Mesothelial cell of epicardium (in vitro differentiated cells): ENCODE data around the gene AGBL2. TPM values are rescaled to one million over a fixed set of nuclear protein-coding genes. Genes with fewer than 3 reads are reported as not detected.
"Not testable (repeated sequence)": the region's sequence is repeated elsewhere in the genome, so short reads cannot be mapped to it uniquely, and the experiment has no call there.

Experiments used
- DNase-seq, 2 experiments: peaks; one replicate each; pipeline ENCODE4 v3.0.0; 2021; ENCODE audit warnings: low spot score in 2 of 2; ENCODE audit not compliant: unreplicated experiment in 2 of 2
- H3K27ac Mint-ChIP-seq: 2 replicates; pipeline ENCODE4 v1.8.0; 2021; ENCODE audit warnings: mixed read lengths
- H3K27me3 Mint-ChIP-seq: 2 replicates; pipeline ENCODE4 v1.8.0; 2021; ENCODE audit warnings: low read depth, mixed read lengths
- H3K36me3 Mint-ChIP-seq: 2 replicates; pipeline ENCODE4 v1.8.0; 2021; ENCODE audit warnings: mixed read lengths
- H3K4me1 Mint-ChIP-seq: 2 replicates; pipeline ENCODE4 v1.8.0; 2021; ENCODE audit warnings: mixed read lengths
- H3K4me3 Mint-ChIP-seq: 2 replicates; pipeline ENCODE4 v1.8.0; 2021; ENCODE audit warnings: mild to moderate bottlenecking, moderate library complexity, mixed read lengths
- H3K9me3 Mint-ChIP-seq: 2 replicates; pipeline ENCODE4 v1.8.0; 2021; ENCODE audit warnings: mixed read lengths
- CTCF ChIP-seq: fragments of 200-600 bp; sonication (generic); IDR thresholded peaks from one replicate; pipeline ENCODE4 v1.5.0; 2021; ENCODE audit warnings: antibody characterized with exemption; ENCODE audit not compliant: unreplicated experiment
- total RNA-seq: library from RNA; stranded (reverse); gene quantifications from 3 replicates; pipeline ENCODE4 v1.2.1, GENCODE V29; 2021

The AGBL2 gene
- total RNA-seq = 3.5 to 4.6 TPM (median 3.9 TPM) in 3 replicates

- TF ChIP-seq CTCF = no peak
- no peaks in the 10 kb centered on the region for H3K27me3 Mint-ChIP-seq
These were observed at the start of gene AGBL2 for GRCh38 chr11:47715082-47715669. Gene AGBL2, minus strand, starts transcription at chr11:47715369. Its CDS starts 719 bp downstream, at chr11:47714650.

GRCh38 chr11:47759291-47759690, 44.1 kb upstream of the AGBL2 start:
- H3K4me1 Mint-ChIP-seq, H3K4me3 Mint-ChIP-seq: not testable (repeated sequence)

More at GRCh38 chr11:47715082-47715669, at the start of gene AGBL2:
- H3K27ac Mint-ChIP-seq = peak within 1 kb of the TSS; percentile 87
- peak within 1 kb of the TSS; percentile 98 for H3K4me3 Mint-ChIP-seq
- DNase-seq = peak; percentile 53 to 73
- H3K36me3 Mint-ChIP-seq = peaks cover 10% of the 10 kb centered on the region
- H3K4me1 Mint-ChIP-seq = peaks cover 6% of the 10 kb centered on the region
- no peaks in the 10 kb centered on the region for H3K9me3 Mint-ChIP-seq

GRCh38 chr11:47756208-47756607, 41.0 kb upstream of the AGBL2 start:
- Mint-ChIP-seq H3K27me3 (no peaks in the 10 kb centered on the region), H3K9me3 (no peaks in the 10 kb centered on the region), H3K27ac (no peak overlapping the region), H3K36me3 (peaks cover 65% of the 10 kb centered on the region), H3K4me3 (no peak overlapping the region), H3K4me1 (no peaks in the 10 kb centered on the region)
- DNase-seq = no peak
- no peak for TF ChIP-seq CTCF

More at GRCh38 chr11:47759291-47759690, 44.1 kb upstream of the AGBL2 start:
- H3K36me3 Mint-ChIP-seq = peaks cover 48% of the 10 kb centered on the region
- H3K27me3 Mint-ChIP-seq, H3K9me3 Mint-ChIP-seq, H3K27ac Mint-ChIP-seq, DNase-seq: not testable (repeated sequence)

- Mint-ChIP-seq H3K4me3 (no peak overlapping the region), H3K27ac (no peak overlapping the region), H3K27me3 (no peaks in the 10 kb centered on the region), H3K36me3 (peaks cover 47% of the 10 kb centered on the region), H3K9me3 (peaks cover 7% of the 10 kb centered on the region), H3K4me1 (no peaks in the 10 kb centered on the region)
- TF ChIP-seq CTCF = no peak
- no peak for DNase-seq
These were observed 35.6 kb upstream of the AGBL2 start for GRCh38 chr11:47750725-47751124.

GRCh38 chr11:47742494-47742893, 27.3 kb upstream of the AGBL2 start:
- not testable (repeated sequence) for H3K27me3 Mint-ChIP-seq, H3K4me3 Mint-ChIP-seq, H3K27ac Mint-ChIP-seq, H3K4me1 Mint-ChIP-seq, DNase-seq, H3K9me3 Mint-ChIP-seq
- H3K36me3 Mint-ChIP-seq = peaks cover 47% of the 10 kb centered on the region

- DNase-seq, H3K27me3 Mint-ChIP-seq, H3K4me3 Mint-ChIP-seq, H3K27ac Mint-ChIP-seq, H3K9me3 Mint-ChIP-seq, H3K4me1 Mint-ChIP-seq: not testable (repeated sequence)
- H3K36me3 Mint-ChIP-seq = peaks cover 36% of the 10 kb centered on the region
These were observed 22.6 kb upstream of the AGBL2 start for GRCh38 chr11:47737817-47738216.

GRCh38 chr11:47732271-47732670, 17.1 kb upstream of the AGBL2 start:
- H3K36me3 Mint-ChIP-seq = peaks cover 56% of the 10 kb centered on the region
- H3K27ac Mint-ChIP-seq = no peak overlapping the region
- no peak overlapping the region for H3K4me3 Mint-ChIP-seq
- H3K9me3 Mint-ChIP-seq = no peaks in the 10 kb centered on the region
- no peak for TF ChIP-seq CTCF
- no peak for DNase-seq
- no peaks in the 10 kb centered on the region for H3K27me3 Mint-ChIP-seq
- no peaks in the 10 kb centered on the region for H3K4me1 Mint-ChIP-seq
